PC-9 (cell line): ENCODE measurements around the gene THNSL1. TPM values are rescaled to one million over a fixed set of nuclear protein-coding genes. Genes with fewer than 3 reads are reported as not detected.

ENCODE experiments used
- BruUV-seq: library from RNA; stranded (reverse); fragments of 400-500 nt; replicated peaks from 2 replicates; lab custom pipeline; 2021; lab: Mats Ljungman, UMichigan
- CTCF ChIA-PET: fragments of 300-600 bp; sonication (Branson Sonifier 250); formaldehyde crosslinking; loops from one replicate; lab custom pipeline; 2022; ENCODE audit warnings: antibody characterized with exemption; lab: Charles Lee
- POLR2A ChIA-PET: fragments of 300-600 bp; sonication (Branson Sonifier 250); formaldehyde crosslinking; loops from one replicate; lab custom pipeline; 2022; ENCODE audit warnings: antibody characterized with exemption; ENCODE audit not compliant: unreplicated experiment; lab: Charles Lee
- DNase-seq, 2 experiments: peaks; one replicate each; pipeline versions ENCODE4 v3.0.0 to v3.0.0-alpha.2; 2015 to 2022; ENCODE audit warnings: mixed read lengths in 1 of 2
- H2AFZ ChIP-seq: fragments of 200-600 bp; sonication (generic); 2 replicates; pipeline ENCODE4 v1.8.1; 2017; ENCODE audit warnings: antibody characterized with exemption
- H3F3A ChIP-seq: fragments of 200-600 bp; sonication (generic); 2 replicates; pipeline ENCODE4 v1.8.1; 2017; ENCODE audit warnings: antibody characterized with exemption, mild to moderate bottlenecking, low read depth; ENCODE audit not compliant: insufficient read depth
- H3K27ac ChIP-seq: fragments of 200-600 bp; sonication (generic); 2 replicates; pipeline ENCODE4 v1.6.1; 2016; ENCODE audit warnings: mixed run types
- H3K27me3 ChIP-seq: fragments of 200-600 bp; sonication (generic); 2 replicates; pipeline ENCODE4 v1.6.1; 2016; ENCODE audit warnings: low read depth, mixed run types; ENCODE audit not compliant: insufficient read depth
- H3K36me3 ChIP-seq: fragments of 200-600 bp; sonication (generic); 2 replicates; pipeline ENCODE4 v1.6.1; 2016; ENCODE audit warnings: low read depth, mixed run types
- H3K4me1 ChIP-seq: fragments of 200-600 bp; sonication (generic); replicated peaks from 2 replicates; pipeline ENCODE4 v1.6.1; 2016; ENCODE audit warnings: mixed run types; ENCODE audit not compliant: insufficient read depth
- H3K4me2 ChIP-seq: fragments of 200-600 bp; sonication (generic); 2 replicates; pipeline ENCODE4 v1.6.1; 2017; ENCODE audit warnings: mixed run types
- H3K4me3 ChIP-seq: fragments of 200-600 bp; sonication (generic); 2 replicates; pipeline ENCODE4 v1.6.1; 2016; ENCODE audit warnings: mixed run types
- H3K79me2 ChIP-seq: fragments of 200-600 bp; sonication (generic); 2 replicates; pipeline ENCODE4 v1.6.1; 2017; ENCODE audit warnings: low read depth, mixed run types
- H3K9me2 ChIP-seq: fragments of 200-600 bp; sonication (generic); 2 replicates; pipeline ENCODE4 v1.8.1; 2017; ENCODE audit warnings: mild to moderate bottlenecking; ENCODE audit not compliant: insufficient read depth
- H3K9me3 ChIP-seq: fragments of 200-600 bp; sonication (generic); 2 replicates; pipeline ENCODE4 v1.8.1; 2016; ENCODE audit warnings: low read depth; ENCODE audit not compliant: insufficient read depth
- H4K20me1 ChIP-seq: fragments of 200-600 bp; sonication (generic); 2 replicates; pipeline ENCODE4 v1.8.1; 2017; ENCODE audit not compliant: insufficient read depth
- CTCF ChIP-seq: fragments of 200-600 bp; sonication (generic); conservative IDR thresholded peaks from 2 replicates; pipeline ENCODE4 v1.6.1; 2017; ENCODE audit warnings: mixed run types, antibody characterized with exemption, mild to moderate bottlenecking, moderate library complexity
- EZH2 ChIP-seq: fragments of 200-600 bp; sonication (generic); IDR thresholded peaks from 2 replicates; pipeline ENCODE4 v1.8.0; 2017; ENCODE audit warnings: antibody characterized with exemption, low read depth
- intact Hi-C: fragments of 100-400 bp; cut with micrococcal nuclease; formaldehyde crosslinking; loops from one replicate; pipeline ENCODE4 v1.10.0; 2022; ENCODE audit not compliant: unreplicated experiment
- total RNA-seq: library from RNA; stranded (reverse); gene quantifications from 2 replicates; pipeline ENCODE4 v1.2.3, GENCODE V29; 2021

The THNSL1 gene
- total RNA-seq, 1 experiment from 2014 or later = 6.8 TPM

DNA sequence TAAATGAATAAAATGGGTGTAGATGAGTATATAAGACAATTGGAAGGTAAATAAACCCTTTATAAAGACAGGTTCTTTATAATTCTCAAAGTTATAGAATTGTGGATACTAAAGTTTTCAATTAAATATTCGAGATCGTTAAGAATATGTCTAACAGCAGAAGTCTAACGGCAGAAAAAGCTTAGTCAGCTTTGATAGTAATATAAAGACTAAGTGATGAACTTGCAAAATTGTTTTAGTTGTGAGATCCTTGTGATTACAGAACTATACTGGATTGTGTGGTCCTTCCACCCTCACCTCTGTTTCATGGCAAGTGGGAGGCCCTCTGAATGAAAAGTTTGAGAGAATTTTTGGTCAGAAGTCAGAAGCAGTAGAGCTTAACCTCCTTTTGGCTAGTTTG is 2.3 kb downstream of the THNSL1 start:
- Histone ChIP-seq H3K79me2 (peaks cover 17% of the 10 kb centered on the region), H3K36me3 (no peaks in the 10 kb centered on the region), H4K20me1 (no peaks in the 10 kb centered on the region), H3K4me2 (no peak overlapping the region), H3F3A (peaks cover 22% of the 10 kb centered on the region; the same call in 1 of the 2 replicates), H3K4me3 (no peak overlapping the region), H3K27me3 (no peaks in the 10 kb centered on the region), H3K27ac (no peak overlapping the region), H2AFZ (no peak overlapping the region), H3K4me1 (peaks cover 15% of the 10 kb centered on the region; the same call in 1 of the 2 replicates), H3K9me3 (no peaks in the 10 kb centered on the region), H3K9me2 (no peaks in the 10 kb centered on the region)
- POLR2A ChIA-PET = interaction anchor here (0.6 kb wide), 1 partner anchor 41 kb away, joined by 10 read pairs; no protein-coding TSS in a partner anchor
- TF ChIP-seq CTCF (no peak), EZH2 (no peak)
- intact Hi-C loops = no loop called here
- no TSS peak for BruUV-seq
- no peak for DNase-seq
- CTCF ChIA-PET = no interaction called here

DNA sequence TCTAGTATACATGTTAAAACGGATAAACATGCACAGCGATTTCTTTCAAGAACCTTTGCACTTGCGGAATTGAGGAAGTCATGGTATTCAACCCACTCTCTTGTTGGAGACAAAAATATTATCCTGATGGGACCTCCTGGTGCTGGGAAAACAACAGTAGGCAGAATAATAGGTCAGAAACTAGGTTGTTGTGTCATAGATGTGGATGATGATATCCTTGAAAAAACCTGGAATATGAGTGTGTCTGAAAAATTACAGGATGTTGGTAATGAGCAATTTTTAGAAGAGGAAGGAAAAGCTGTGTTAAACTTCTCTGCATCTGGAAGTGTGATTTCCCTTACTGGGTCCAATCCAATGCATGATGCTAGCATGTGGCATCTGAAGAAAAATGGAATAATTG is 6.9 kb downstream of the THNSL1 start:
- Histone ChIP-seq H3K4me2 (no peak overlapping the region), H2AFZ (no peak overlapping the region), H3K9me2 (no peaks in the 10 kb centered on the region), H3K79me2 (peaks cover 6% of the 10 kb centered on the region; the same call in 1 of the 2 replicates), H3K36me3 (no peaks in the 10 kb centered on the region), H3F3A (no peaks in the 10 kb centered on the region), H3K9me3 (no peaks in the 10 kb centered on the region), H4K20me1 (no peaks in the 10 kb centered on the region), H3K4me3 (no peak overlapping the region), H3K27ac (no peak overlapping the region), H3K4me1 (no peaks in the 10 kb centered on the region), H3K27me3 (no peaks in the 10 kb centered on the region)
- DNase-seq = no peak
- no TSS peak for BruUV-seq
- CTCF ChIA-PET = no interaction called here
- intact Hi-C loops = no loop called here
- POLR2A ChIA-PET = no interaction called here
- TF ChIP-seq CTCF = no peak
- no peak for TF ChIP-seq EZH2

DNA sequence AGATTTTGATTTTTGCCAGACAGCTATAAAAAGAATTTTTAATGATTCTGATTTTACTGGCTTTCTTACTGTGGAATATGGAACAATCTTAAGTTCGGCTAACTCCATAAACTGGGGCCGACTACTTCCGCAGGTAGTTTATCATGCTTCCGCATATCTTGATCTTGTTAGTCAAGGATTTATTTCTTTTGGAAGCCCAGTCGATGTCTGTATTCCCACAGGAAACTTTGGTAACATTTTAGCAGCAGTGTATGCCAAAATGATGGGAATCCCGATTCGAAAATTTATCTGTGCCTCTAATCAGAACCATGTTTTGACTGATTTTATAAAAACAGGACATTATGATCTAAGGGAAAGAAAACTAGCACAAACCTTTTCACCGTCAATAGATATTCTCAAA is 8.1 kb downstream of the THNSL1 start:
- intact Hi-C loops = no loop called here
- CTCF ChIA-PET = interaction anchor here (1.0 kb wide), 1 partner anchor 57 kb away, joined by 3 read pairs; no protein-coding TSS in a partner anchor
- POLR2A ChIA-PET = no interaction called here
- H4K20me1 ChIP-seq = no peaks in the 10 kb centered on the region
- no peak for DNase-seq
- TF ChIP-seq CTCF (no peak), EZH2 (no peak)
- peaks cover under 1% of the 10 kb centered on the region; the same call in 1 of the 2 replicates for H3K9me3 ChIP-seq
- H3K9me2 ChIP-seq = no peaks in the 10 kb centered on the region
- no peaks in the 10 kb centered on the region for H3K79me2 ChIP-seq
- no peak overlapping the region for H2AFZ ChIP-seq
- no peaks in the 10 kb centered on the region for H3F3A ChIP-seq
- H3K36me3 ChIP-seq = no peaks in the 10 kb centered on the region
- no peak overlapping the region for H3K4me2 ChIP-seq
- H3K4me1 ChIP-seq = no peaks in the 10 kb centered on the region
- H3K4me3 ChIP-seq = no peak overlapping the region
- H3K27me3 ChIP-seq = no peaks in the 10 kb centered on the region
- H3K27ac ChIP-seq = no peak overlapping the region
- no TSS peak for BruUV-seq
